Ectodermal cell (in vitro differentiated cells): ENCODE data around the gene MARS1. TPM values are rescaled to one million over a fixed set of nuclear protein-coding genes. Genes with fewer than 3 reads are reported as not detected.
"Not testable (repeated sequence)": the region's sequence is repeated elsewhere in the genome, so short reads cannot be mapped to it uniquely, and the experiment has no call there.

Experiments
- H3K27ac ChIP-seq: 2 replicates; pipeline ENCODE4 v1.7.0; 2013; ENCODE audit warnings: mild to moderate bottlenecking, low read depth, low read length; ENCODE audit not compliant: insufficient read depth, poor library complexity, severe bottlenecking
- H3K27me3 ChIP-seq: 2 replicates; pipeline ENCODE4 v1.7.0; 2013; ENCODE audit warnings: mild to moderate bottlenecking, low read length; ENCODE audit not compliant: insufficient read depth, control insufficient read depth, poor library complexity, severe bottlenecking
- H3K36me3 ChIP-seq: one replicate; pipeline ENCODE4 v1.7.0; 2013; ENCODE audit warnings: low read length; ENCODE audit not compliant: control insufficient read depth, insufficient read depth
- H3K4me1 ChIP-seq: one replicate; pipeline ENCODE4 v1.7.0; 2013; ENCODE audit warnings: low read length; ENCODE audit not compliant: control insufficient read depth, insufficient read depth
- H3K4me3 ChIP-seq: 2 replicates; pipeline ENCODE4 v1.7.0; 2013; ENCODE audit warnings: low read depth, low read length, control low read depth; ENCODE audit not compliant: insufficient read depth
- H3K9me3 ChIP-seq: 2 replicates; pipeline ENCODE4 v1.7.0; 2013; ENCODE audit warnings: mild to moderate bottlenecking, low read length, moderate library complexity; ENCODE audit not compliant: control insufficient read depth
- WGBS, 2 experiments: methylation state at CpG; one replicate each; pipeline ENCODE4 v1.1.7; 2013; ENCODE audit warnings: missing lambda C conversion rate in 2 of 2; 5-methylcytosine and 5-hydroxymethylcytosine counted together
- polyA plus RNA-seq, 4 experiments: library from polyadenylated mRNA; stranded (reverse); fragments of 50-300 nt; gene quantifications; one replicate each; pipeline ENCODE4 v1.2.3, GENCODE V29; 2013

Gene MARS1
- 198 TPM for polyA plus RNA-seq (2013, experiment 1 of 4)
- 209 TPM for polyA plus RNA-seq (2013, experiment 2 of 4)
- polyA plus RNA-seq (2013, experiment 3 of 4) = 148 TPM
- polyA plus RNA-seq (2013, experiment 4 of 4) = 163 TPM

- H3K9me3 ChIP-seq = no peaks in the 10 kb centered on the region
- peak within 1 kb of the TSS; percentile 78 for H3K27ac ChIP-seq
- no peaks in the 10 kb centered on the region for H3K27me3 ChIP-seq
- H3K4me3 ChIP-seq = peak within 1 kb of the TSS; percentile 85
- 15% methylated on average over 47 of the region's 47 CpGs for WGBS, 2 experiments
- peaks cover 21% of the 10 kb centered on the region for H3K36me3 ChIP-seq
- H3K4me1 ChIP-seq = peaks cover 7% of the 10 kb centered on the region
Observed at GRCh38 chr12:57487597-57488401, at the start of gene MARS1. Gene MARS1, plus strand, starts transcription at chr12:57488068. Its CDS starts 23 bp downstream, at chr12:57488091.

GRCh38 chr12:57438400-57438799 lies 49.5 kb upstream of the MARS1 start:
- Histone ChIP-seq H3K9me3 (no peaks in the 10 kb centered on the region), H3K27ac (no peak overlapping the region), H3K4me1 (no peaks in the 10 kb centered on the region), H3K27me3 (no peaks in the 10 kb centered on the region), H3K4me3 (no peak overlapping the region), H3K36me3 (no peaks in the 10 kb centered on the region)
- WGBS, 2 experiments = 88 to 93% methylated on average over 1 of the region's 1 CpG

GRCh38 chr12:57439762-57440266 lies 48.1 kb upstream of the MARS1 start:
- no peak overlapping the region for H3K27ac ChIP-seq
- no peaks in the 10 kb centered on the region for H3K36me3 ChIP-seq
- H3K4me1 ChIP-seq = no peaks in the 10 kb centered on the region
- H3K4me3 ChIP-seq = no peak overlapping the region
- 87 to 88% methylated on average over 3 of the region's 4 CpGs for WGBS, 2 experiments
- H3K27me3 ChIP-seq = no peaks in the 10 kb centered on the region
- H3K9me3 ChIP-seq = no peaks in the 10 kb centered on the region

- not testable (repeated sequence) for H3K27ac ChIP-seq, H3K4me1 ChIP-seq, H3K4me3 ChIP-seq, H3K36me3 ChIP-seq, H3K9me3 ChIP-seq, H3K27me3 ChIP-seq
- WGBS, 2 experiments = 83% methylated on average over 1 of the region's 2 CpGs
Observed at GRCh38 chr12:57441393-57441792, 46.5 kb upstream of the MARS1 start.

GRCh38 chr12:57441846-57442427 lies 45.9 kb upstream of the MARS1 start:
- Histone ChIP-seq H3K4me1 (no peaks in the 10 kb centered on the region), H3K27ac (no peak overlapping the region), H3K36me3 (no peaks in the 10 kb centered on the region), H3K27me3 (no peaks in the 10 kb centered on the region), H3K4me3 (no peak overlapping the region), H3K9me3 (no peaks in the 10 kb centered on the region)
- WGBS, 2 experiments = 42 to 53% methylated on average over 1 of the region's 1 CpG

- not testable (repeated sequence) for H3K4me1 ChIP-seq, H3K27ac ChIP-seq, H3K36me3 ChIP-seq, H3K27me3 ChIP-seq, H3K9me3 ChIP-seq, H3K4me3 ChIP-seq
- WGBS, 2 experiments = 89 to 91% methylated on average over 6 of the region's 6 CpGs
Observed at GRCh38 chr12:57444337-57444736, 43.5 kb upstream of the MARS1 start.

- WGBS, 2 experiments = 82 to 89% methylated on average over 5 of the region's 5 CpGs
- no peak overlapping the region for H3K27ac ChIP-seq
- no peaks in the 10 kb centered on the region for H3K9me3 ChIP-seq
- H3K36me3 ChIP-seq = no peaks in the 10 kb centered on the region
- no peaks in the 10 kb centered on the region for H3K27me3 ChIP-seq
- H3K4me3 ChIP-seq = no peak overlapping the region
- H3K4me1 ChIP-seq = no peaks in the 10 kb centered on the region
Observed at GRCh38 chr12:57444744-57445143, 43.1 kb upstream of the MARS1 start.

GRCh38 chr12:57446292-57446960 lies 41.4 kb upstream of the MARS1 start:
- Histone ChIP-seq H3K27ac (no peak overlapping the region), H3K27me3 (no peaks in the 10 kb centered on the region), H3K4me3 (no peak overlapping the region), H3K9me3 (no peaks in the 10 kb centered on the region), H3K36me3 (no peaks in the 10 kb centered on the region), H3K4me1 (no peaks in the 10 kb centered on the region)
- WGBS, 2 experiments = 91 to 98% methylated on average over 6 of the region's 6 CpGs

GRCh38 chr12:57448669-57449068 lies 39.2 kb upstream of the MARS1 start:
- Histone ChIP-seq H3K4me3 (no peak overlapping the region), H3K27ac (no peak overlapping the region), H3K4me1 (peaks cover 7% of the 10 kb centered on the region), H3K36me3 (no peaks in the 10 kb centered on the region), H3K9me3 (no peaks in the 10 kb centered on the region), H3K27me3 (no peaks in the 10 kb centered on the region)
- WGBS, 2 experiments = 81 to 92% methylated on average over 2 of the region's 2 CpGs

- Histone ChIP-seq H3K9me3 (no peaks in the 10 kb centered on the region), H3K27ac (no peak overlapping the region), H3K27me3 (no peaks in the 10 kb centered on the region), H3K36me3 (no peaks in the 10 kb centered on the region), H3K4me3 (no peak overlapping the region), H3K4me1 (peaks cover 7% of the 10 kb centered on the region)
- WGBS, 2 experiments = 96 to 98% methylated on average over 7 of the region's 7 CpGs
Observed at GRCh38 chr12:57449375-57449774, 38.5 kb upstream of the MARS1 start.
